Activated T-cell treated with anti-CD3 and anti-CD28 coated beads for 1 hour (primary cell): ENCODE measurements around the gene MFNG.

Source experiments
- DNase-seq: peaks from one replicate; pipeline ENCODE4 v3.0.0-alpha.2; 2020; ENCODE audit warnings: low read depth

Gene MFNG

DNA sequence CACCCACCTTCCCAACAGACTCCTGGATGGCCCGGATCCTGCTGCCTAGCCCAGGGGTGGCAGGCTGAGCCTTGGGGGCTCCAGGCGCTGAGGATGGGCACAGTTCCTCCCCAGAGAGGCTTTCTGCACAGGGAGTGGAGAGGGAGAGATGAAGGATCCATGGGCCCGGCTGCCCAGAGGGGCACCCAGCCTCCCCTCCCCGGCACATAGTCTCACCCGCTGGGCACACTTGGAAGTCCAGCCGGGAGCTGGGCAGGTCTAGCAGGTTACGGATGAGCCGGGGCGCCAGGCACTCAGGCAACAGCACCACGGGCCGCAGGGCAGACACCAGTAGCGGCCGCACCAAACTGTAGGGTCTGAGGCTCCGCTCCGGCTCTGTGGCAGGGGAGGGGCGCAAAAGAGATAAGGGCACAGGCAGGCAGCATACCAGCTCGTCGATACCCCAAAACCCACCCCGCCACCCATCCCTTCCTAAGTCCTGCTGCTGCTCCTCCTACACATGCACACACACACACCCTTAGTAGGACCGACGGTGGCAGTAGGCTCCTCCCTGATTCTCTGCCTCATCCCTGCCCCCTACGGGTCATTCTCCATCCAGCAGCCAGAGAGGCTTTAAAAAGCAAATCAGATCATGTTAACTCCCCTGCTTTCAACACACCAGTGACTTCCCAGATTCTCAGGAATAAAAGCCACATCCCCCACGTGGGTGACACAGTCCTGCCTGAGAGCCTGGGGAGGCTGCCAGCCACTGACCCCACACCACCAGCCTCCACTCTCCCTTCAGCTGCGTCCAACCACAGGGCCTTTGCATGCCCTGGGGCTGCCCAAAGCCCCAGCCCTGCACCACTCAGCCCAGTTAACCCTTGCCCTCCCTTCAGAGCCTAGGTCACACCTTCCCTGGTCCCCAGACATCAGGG lies 6.5 kb upstream of the MFNG start:
- peak; percentile 45 for DNase-seq

DNA sequence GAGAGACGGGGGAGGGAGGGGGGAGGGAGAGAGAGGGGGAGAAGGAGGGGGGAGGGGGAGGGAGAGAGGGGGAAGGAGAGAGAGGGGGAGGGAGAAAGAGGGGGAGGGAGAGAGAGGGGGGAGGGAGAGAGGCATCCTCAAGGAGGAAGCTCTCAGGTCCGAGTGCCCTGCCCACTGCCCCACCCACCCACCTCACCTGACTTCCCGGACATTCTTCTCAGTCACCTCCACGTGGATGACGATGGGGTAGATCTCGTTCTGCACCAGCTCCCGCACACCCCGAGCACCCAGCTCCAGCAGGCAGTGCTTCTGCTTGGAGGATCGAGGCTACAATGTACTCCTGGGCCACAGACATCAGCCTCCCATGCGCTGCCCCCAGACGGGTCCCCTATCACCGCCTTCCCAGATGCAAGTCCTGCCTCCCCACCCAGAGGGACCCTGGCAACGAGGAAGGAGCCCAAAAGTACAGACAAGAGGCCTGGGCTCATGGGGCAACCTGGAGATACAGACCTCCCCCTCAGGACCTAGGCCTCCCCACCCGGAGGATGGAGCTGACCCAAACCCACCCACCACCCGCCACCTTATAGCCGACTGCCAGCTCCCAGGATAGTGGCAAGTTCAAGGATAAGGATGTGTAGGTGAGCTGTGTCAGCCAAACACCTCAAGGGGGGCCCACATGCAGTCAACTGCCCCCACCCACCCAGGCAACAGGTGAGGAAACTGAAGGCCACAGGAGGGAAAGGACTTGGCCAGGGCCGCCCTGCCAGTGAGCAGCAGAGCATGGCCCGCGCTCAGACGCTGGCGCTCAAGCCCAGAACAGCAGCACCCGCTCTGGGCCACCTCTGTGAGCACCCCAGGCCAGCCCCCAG lies 5.6 kb upstream of the MFNG start:
- no peak for DNase-seq

DNA sequence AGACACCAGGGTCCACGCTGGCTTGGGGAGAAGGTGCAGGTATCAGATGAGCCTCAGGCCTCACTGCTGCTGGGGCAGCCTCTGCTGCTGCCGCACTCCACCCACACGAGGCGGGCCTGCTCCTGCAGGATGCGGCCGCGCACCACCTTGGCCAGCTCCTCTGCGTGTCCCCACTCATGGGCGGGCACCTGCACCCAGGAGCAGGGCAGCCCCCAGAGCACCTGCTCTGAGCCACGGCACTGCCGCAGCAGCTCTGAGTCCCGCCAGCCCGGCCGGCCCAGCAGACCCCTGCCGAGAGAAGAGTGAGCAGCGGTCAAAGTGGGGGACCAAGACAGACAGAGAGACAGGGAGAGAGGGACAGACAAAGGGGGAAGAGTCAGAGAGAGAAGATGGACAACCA lies 4.9 kb upstream of the MFNG start:
- no peak for DNase-seq

DNA sequence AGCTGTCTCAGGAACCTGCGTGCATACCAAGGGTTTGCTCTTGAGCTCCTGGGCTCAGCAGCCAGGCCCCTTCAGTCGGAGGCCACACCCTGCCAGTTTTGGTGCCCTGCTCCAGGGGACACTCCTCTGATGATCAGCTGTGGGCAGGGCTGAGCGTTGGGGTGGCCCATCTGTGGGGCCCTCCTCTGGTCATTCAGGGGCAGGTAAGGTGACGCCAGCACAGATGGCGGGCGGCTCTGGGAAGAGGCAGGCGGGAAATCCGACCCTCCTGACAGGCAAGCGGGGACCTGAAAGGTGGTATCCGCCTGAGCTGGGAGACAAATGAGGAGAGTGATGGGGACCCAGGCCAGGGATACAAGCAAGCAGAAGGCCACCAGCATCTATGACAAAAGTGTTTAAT lies 3.8 kb upstream of the MFNG start:
- DNase-seq: no peak

DNA sequence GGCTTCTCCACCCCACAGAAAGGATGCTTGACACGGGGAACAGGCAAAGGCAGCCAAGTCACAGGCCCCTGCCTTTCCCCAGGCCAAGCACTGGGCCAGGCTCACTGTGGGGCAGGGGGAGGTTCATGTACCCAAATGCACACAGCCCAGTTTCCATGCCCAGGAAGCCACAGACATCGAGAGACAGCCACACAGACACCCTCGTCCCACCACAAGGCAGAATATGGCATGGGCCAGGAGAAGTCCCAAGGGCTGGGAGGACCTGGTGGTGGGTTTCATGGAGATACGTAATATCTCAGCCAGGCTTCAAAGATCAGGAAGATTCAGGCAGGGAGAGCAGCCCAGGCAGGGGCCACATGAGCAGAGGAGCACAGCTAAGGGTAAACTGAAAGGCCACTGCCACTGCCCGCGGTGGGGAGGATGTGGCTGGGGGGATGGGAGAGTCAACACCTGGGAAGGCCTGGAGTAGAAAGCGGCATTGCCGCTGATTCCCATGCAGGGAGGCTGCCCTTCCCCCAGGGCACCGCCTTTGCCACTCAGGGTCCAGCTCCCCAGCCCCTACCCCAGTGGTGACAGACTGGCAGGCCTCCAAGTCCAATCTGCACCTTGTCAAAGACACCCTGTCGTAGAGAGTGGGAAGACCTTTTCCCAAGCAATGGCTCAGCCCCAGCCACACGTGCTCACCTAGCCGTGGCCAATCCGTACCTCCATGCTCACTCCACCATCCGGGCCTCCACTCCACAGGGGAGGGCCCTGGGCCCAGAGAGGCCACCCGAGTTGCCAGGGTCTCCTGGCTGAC lies 2.4 kb upstream of the MFNG start:
- DNase-seq: no peak

DNA sequence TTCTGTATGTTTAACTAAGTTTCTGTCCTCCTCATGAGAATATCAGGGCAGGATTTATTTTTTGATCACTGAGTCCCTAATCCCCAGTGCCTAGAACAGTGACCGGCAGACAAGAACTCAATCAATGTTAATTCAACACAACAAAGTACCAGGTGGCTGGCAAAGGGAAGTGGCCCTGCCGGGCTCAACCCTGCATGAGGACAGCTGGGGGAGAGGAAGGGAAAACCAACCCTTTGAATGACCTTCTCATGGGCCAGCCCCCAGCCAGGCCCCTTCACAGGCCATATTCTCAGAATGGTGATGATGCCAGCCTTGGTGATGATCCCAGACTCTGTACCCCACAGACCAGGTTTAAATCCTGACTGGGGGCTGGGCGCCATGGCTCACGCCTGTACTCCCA lies 1.4 kb upstream of the MFNG start:
- DNase-seq: no peak

DNA sequence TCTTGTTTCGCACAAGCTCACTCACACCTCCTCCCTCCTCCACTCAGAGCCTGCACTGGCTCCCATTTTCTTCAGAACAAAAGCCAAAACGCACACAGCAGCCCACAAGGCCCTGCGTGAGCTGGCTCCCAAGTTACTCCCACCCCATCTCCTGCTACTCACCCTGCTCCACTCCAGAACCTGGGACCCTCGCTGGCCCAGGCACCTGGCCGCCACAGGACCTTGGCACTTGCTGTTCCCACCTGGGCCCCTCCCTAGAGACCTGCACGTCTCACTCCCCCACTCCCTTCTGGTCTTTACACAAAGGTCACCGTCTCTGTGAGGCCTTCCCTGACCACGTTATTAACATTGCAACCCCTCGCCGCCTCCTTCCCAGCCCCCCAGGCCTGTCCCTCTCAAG lies 945 bp upstream of the MFNG start:
- no peak for DNase-seq

DNA sequence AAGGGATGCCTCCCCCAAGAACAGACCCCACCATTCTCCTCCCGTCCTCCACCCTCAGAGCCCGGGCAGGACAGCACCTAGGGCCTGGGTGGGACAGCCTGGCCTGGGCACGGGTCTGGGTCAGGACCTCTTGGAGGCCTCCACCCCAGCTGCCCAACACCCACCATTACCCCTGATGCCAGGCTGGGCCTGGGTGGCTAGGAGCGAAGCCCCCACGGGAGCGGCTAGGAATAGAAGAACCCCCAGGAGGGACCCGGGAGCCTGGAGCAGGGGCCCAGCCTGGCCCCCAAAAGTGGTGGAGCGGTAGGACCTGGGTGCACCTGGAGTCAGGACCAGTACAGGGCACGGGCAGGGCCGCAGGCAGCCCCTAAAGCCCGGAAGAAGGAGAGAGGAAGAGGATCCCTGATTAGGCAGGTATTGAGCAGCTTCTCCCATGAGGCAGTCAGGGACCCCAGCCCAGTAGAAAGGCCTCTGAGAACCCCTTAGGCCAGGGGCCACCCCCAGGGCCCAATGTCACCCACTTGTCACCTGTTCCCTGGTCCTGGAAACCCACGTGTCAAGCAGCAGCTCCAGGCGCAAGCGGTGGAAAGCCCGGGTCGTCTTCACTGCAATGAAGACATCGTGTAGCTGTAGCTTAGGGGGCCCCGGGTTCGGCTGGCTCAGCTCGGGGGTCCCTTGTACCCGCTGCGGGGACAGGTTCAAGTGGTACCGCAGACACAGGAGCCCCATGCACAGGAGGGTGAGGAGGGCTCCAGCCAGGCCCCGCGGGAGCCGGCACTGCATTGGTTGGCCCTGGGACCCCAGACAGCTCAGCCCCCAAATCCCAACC lies 575 bp downstream of the MFNG start:
- no peak for DNase-seq

DNA sequence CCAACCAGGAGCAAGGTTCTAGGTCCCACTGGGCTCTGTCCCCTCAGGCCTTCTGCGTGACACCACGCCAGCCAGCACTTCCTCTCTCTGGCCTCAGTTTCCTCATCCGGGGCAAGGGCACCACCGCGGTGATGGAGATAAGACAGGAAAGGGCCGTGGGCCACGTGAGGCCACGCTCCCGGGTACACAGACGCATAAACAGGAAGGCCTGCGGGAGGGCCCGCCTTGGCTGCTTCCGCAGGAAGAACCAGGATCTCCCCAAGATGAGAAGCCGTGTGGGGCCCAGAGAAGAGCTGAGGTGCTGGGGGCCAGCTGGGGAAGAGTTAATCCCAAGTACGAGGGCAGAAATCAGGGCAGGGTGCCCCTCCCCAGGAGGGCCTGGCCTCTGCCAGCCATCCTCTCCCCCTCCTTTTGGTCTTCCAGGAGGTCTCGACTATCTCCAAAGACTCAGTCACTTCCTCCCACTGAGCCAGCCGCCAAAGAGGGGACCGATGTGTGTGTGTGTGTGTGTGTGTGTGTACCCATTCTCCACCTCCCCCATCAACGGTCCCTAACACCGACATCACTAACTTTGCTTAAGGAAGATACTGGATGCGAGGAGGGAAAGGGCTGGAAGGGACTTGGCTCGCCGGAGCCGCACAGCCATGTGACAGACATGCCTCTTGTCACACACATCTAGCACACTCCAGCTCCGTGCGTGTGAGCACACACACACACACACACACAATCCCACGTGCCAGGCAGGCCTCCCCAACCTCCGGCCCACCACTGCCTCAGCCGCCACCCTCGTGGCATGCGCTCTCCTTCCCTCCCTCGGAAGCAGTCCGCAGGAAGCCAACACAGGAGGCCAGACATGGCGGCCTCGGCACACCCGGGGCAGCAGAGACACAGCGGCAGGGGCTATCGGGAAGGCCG lies 1.4 kb downstream of the MFNG start:
- DNase-seq: peak; percentile 67

DNA sequence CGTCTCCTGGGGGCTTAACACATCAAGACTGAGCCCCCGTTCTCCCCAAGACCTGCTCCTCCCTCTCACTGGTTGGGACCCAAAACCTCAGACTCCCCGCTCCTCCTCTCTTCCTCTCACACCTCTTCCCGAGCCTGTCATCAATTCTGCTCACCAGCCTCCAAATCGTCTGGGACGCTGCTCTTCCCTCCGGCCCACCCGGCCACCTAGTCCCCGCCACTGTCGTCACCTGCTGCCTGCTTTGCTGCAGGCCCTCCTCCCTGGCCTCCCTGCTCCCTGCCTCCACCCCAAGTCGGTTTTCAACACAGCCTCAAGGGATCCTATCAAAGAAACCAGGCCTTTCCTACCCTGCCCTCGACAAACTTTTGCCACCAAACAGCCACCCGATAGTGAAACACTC lies 3.1 kb downstream of the MFNG start:
- DNase-seq: no peak

DNA sequence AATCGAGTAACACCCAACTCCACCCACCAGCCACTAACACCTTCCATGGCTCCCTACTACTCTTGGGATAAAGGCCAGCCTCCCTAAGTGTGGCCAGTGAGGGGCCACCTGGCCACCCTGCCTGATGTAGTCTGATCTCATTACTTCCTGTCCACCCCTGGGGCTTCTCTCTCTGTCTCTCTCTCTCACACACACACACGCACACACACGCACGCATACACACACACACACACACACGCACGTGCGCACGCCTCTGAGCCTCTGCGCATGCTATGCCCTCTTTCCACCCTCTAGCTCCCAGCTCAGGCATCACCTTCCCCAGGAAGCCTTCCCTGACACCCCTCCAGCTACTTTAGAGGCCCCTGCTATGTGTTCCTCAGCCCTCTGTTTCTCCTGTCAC lies 3.9 kb downstream of the MFNG start:
- no peak for DNase-seq

DNA sequence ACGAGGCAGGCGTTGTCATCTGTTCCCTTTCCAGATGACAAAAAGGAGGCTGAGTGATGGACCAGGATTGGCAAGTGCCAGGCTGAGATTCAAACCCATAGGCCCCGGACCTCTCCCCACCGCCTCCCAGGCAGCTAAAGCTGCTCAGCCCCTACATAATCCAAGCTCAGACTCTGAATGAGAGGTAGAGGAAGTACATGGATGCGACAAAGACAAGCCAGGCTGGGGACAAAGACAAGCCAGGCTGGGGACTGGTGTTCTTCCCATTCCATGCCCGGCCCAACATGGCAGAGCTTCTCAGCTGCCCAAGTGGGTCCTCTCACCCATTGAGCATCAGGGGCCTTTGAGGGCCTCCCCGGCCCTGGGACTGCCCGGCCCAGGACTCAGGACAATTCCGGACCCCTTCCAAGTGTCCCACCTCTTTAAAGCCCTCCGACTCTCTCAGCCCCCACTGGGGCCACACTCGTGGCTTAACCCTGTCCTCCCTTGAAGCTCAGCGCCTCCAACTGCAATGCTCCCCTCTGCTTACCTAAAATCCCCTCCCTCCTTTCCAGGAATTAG lies 4.8 kb downstream of the MFNG start:
- DNase-seq: no peak

DNA sequence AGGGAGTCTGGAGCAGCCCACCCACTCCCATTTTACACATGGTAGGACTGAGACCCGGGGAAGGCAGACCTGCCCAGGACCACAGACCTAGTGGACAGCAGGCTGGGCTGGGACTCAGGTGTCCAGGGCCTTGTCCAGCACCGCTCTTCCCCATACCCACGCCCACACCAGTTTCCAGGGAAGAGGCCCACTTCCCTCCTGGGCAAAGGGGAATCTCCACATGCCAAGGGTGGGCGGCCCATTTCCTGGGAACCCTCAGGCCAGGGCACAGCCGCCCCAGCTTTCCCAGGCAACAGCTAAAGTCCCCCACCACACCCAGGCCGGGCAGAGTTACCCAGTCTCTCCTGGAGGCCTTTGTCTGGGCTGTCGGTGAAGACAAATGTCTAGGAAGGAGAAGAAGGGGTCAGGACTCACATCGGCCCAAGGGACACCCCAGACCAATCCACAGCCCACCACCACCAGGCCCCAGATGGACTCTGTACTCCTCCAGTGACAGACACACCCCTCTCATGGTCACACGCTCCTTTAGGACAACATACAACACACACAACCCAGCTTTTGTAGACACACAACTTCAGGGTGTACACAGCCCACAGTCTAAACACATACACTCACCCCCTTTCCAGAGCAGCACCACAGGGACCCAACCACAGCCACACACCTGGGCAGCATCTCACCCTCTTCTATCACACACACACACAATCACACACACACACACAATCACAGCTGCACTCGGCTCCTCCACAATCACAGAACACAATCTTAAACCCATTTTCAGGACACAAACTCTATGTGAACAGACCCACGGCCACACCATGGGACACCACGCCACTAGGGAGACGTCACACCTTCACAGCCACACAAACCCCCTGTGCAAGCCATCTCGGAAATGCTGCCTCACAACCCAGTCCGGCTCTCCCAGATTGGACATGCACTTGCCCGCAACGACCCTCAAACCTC lies 5.5 kb downstream of the MFNG start:
- no peak for DNase-seq

DNA sequence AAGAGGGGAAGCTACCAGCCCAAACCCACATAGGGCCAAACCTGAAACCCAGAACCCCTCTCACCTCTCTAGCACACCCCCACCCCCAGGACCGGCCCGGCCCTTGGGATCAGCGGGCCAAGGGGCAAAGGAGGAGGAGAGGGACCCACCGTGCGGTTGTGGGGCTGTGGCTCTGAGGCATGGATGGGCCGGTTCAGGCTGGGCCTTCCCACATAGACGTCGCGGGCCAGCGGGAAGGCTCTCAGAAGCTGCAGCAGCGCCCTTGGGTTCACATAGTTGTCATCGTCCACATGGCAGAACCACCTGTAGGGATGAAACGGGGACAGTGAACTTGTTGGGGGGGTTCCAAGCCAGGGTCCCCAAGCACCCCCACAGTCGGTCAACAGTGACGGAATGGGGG lies 7.0 kb downstream of the MFNG start:
- no peak for DNase-seq

DNA sequence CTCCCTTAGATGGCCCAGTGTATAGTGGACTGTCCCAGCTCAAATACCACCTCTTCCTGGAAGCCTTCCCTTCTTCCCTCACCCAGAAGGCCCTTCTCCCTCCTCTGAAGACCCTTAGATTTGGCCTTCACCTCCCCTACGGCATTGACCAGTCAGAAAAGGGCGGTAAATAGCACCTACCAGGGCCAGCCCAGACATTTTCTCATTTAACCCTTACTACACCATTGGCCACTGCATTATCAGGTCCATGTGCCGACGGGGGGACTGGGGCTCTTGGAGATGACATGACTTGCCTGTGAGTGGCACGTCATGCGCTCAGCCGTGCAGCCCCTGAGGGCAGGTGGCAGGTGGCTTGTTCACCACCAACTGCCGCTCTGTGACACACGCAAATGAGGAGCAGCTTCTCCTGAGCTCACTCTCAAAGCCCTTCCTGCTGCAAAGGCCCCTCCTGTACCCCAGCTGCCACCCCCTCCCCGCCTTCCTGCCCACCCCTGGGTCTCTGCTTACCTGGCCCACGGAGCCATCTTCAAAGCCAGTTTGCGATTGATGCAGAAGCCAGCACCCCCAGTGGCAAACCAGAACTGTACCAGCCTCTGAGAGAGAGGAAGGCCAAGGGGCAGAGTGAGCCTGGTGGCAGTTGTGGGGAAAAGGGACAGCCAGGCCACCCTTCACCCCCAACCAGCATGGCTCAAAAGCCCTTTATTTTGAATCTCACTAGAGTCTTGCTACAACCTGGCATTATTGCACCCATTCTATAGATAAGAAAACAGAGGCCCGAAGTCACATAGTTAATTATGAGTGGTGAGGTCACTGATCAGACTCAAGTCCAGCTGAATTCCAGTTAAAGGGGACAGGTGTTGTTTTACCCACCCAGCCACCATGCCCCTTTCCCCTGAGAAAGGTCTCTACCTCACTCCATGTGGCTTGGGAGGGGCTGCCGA lies 9.5 kb downstream of the MFNG start:
- DNase-seq: no peak

DNA sequence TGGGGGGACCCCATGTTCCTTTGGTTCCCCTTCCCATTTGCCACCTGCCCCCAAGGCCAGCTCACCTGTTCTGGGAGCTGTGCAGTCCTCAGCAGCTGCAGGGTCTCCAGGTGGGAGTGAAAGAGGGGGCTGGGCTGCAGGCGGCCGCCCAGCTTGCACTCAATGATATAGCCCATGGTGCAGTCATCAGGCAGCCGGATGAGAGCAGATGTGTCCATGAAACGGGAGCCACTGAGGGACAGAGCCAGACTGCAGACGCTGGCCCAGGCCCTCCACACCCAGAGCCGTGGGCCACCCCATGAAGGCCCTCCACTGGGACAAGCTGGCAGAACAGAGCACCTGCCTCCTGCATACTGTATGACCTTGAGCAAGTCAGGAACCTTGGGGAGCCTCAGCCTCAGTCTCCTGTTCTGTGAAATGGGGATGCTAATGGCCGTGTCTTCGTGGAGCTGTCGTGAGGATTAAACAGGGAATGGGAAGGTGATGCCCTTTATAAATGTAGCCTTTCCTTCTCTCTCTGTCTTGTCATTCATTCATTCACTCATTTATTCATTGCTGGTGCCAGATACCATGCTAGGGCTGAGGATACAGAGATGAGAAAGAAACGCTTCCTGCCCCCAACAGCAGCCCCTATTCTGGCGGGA lies 11.6 kb downstream of the MFNG start:
- DNase-seq: no peak

DNA sequence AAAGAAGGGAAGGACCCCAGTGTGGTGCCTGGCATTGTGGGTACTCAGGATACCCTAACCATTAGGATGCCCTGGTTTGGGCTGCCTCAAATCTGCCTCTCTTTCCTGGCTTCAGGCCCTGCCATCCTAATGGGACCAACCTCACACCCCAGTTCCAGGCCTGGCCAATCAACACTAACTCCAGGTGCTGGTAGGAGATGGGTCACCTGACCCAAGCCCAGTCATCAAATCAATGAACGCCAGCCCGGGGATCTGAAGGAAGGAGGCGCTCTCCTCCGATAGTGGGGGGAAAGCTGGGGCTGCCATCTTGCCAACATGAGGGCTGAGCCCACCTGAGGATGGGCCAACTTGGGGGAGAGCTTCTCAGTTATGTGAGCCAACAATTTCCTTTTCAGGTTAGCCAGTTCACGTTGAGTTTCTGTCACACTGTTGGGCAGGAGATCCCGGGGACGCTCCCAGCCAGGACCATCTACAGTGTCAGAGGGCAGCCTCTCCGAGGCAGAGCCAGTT lies 12.7 kb downstream of the MFNG start:
- DNase-seq: no peak
